ENCODE data around the gene TRIOBP.

- TF ChIP-seq POLR2A (IDR thresholded peaks at IDR 0.05; ENCODE audit: low read depth, low read length), result no peak
- no peak for TF ChIP-seq CTCF (IDR thresholded peaks at IDR 0.05; ENCODE audit: extremely low read depth in 1 of 2, insufficient read depth in 1 of 2, low read depth in 1 of 2, low read length in 2 of 2)
Measured at GRCh38 chr22:37759281-37759680, 62.4 kb downstream of the TRIOBP start.

Data from endothelial cell of umbilical vein (primary cell).